UCSD-AML1 (cell line): ENCODE results near the gene SCG5.
"Not testable (repeated sequence)": the region's sequence is repeated elsewhere in the genome, so short reads cannot be mapped to it uniquely, and the experiment has no call there.

ENCODE experiments used
- DNase-seq: peaks from one replicate; lab custom pipeline; 2025; ENCODE audit not compliant: unreplicated experiment; lab: John Stamatoyannopoulos, UW

SCG5 gene

GRCh38 chr15:32641517-32642059, at the start of gene SCG5:
Gene SCG5 (plus strand): TSS chr15:32641710. CDS start chr15:32643593, 1,883 bp downstream.
- DNase-seq: no peak

GRCh38 chr15:32593151-32593550, 48.4 kb upstream of the SCG5 start, which contains the start of gene GOLGA8N:
Gene GOLGA8N (plus strand): TSS chr15:32593456.
- not testable (repeated sequence) for DNase-seq

- not testable (repeated sequence) for DNase-seq
Observed at GRCh38 chr15:32609518-32609917, 32.0 kb upstream of the SCG5 start.

GRCh38 chr15:32610719-32611118, 30.8 kb upstream of the SCG5 start:
- DNase-seq: not testable (repeated sequence)

- not testable (repeated sequence) for DNase-seq
Observed at GRCh38 chr15:32614712-32615050, 26.8 kb upstream of the SCG5 start.

- not testable (repeated sequence) for DNase-seq
Observed at GRCh38 chr15:32615051-32615870, 26.2 kb upstream of the SCG5 start, which contains the start of gene ARHGAP11A. Gene ARHGAP11A (plus strand): TSS chr15:32615504. CDS start chr15:32616212, 708 bp downstream.

- not testable (repeated sequence) for DNase-seq
Observed at GRCh38 chr15:32615871-32616426, 25.6 kb upstream of the SCG5 start.

- no peak for DNase-seq
Observed at GRCh38 chr15:32636410-32636809, 5.1 kb upstream of the SCG5 start.

GRCh38 chr15:32636908-32637567, 4.5 kb upstream of the SCG5 start:
- no peak for DNase-seq

- no peak for DNase-seq
Observed at GRCh38 chr15:32637704-32638103, 3.8 kb upstream of the SCG5 start.

GRCh38 chr15:32642667-32643435, 1.3 kb downstream of the SCG5 start:
- no peak for DNase-seq

GRCh38 chr15:32643907-32644445, 2.5 kb downstream of the SCG5 start:
- DNase-seq: no peak

- no peak for DNase-seq
Observed at GRCh38 chr15:32646291-32646690, 4.8 kb downstream of the SCG5 start.

GRCh38 chr15:32649342-32649741, 7.8 kb downstream of the SCG5 start:
- no peak for DNase-seq

- DNase-seq: peak; percentile 40
Observed at GRCh38 chr15:32651229-32651837, 9.8 kb downstream of the SCG5 start.

- DNase-seq: no peak
Observed at GRCh38 chr15:32652178-32652577, 10.7 kb downstream of the SCG5 start.

- DNase-seq: peak; percentile 15
Observed at GRCh38 chr15:32656091-32656490, 14.6 kb downstream of the SCG5 start.

- no peak for DNase-seq
Observed at GRCh38 chr15:32656496-32656895, 15.0 kb downstream of the SCG5 start.

GRCh38 chr15:32657198-32657883, 15.8 kb downstream of the SCG5 start:
- no peak for DNase-seq

GRCh38 chr15:32657941-32658340, 16.4 kb downstream of the SCG5 start:
- no peak for DNase-seq
